ENCODE results near the gene TNFRSF6B.
A peak's percentile ranks its signal among the peaks of the same experiment; 100 is the strongest.

TNFRSF6B gene

GRCh38 chr20:63697868-63698545, 1.6 kb downstream of the TNFRSF6B start:
- peak; percentile 19 for DNase-seq

- peak; percentile 66 for DNase-seq
Measured at GRCh38 chr20:63698739-63699465, 2.5 kb downstream of the TNFRSF6B start.

- DNase-seq, result peak; percentile 35
Measured at GRCh38 chr20:63699466-63700198, 3.2 kb downstream of the TNFRSF6B start.

- peak; percentile 26 for DNase-seq
Measured at GRCh38 chr20:63700199-63701050, 4.0 kb downstream of the TNFRSF6B start.

GRCh38 chr20:63701051-63701328, 4.5 kb downstream of the TNFRSF6B start:
- DNase-seq, result no peak

- peak; percentile 21 for DNase-seq
Measured at GRCh38 chr20:63701329-63702035, 5.0 kb downstream of the TNFRSF6B start.

- no peak for DNase-seq
Measured at GRCh38 chr20:63702036-63702665, 5.7 kb downstream of the TNFRSF6B start.

GRCh38 chr20:63702751-63703470, 6.5 kb downstream of the TNFRSF6B start:
- no peak for DNase-seq

- no peak for DNase-seq
Measured at GRCh38 chr20:63703471-63703975, 7.1 kb downstream of the TNFRSF6B start.

GRCh38 chr20:63703976-63704748, 7.7 kb downstream of the TNFRSF6B start:
- no peak for DNase-seq

- DNase-seq, result no peak
Measured at GRCh38 chr20:63704749-63705117, 8.3 kb downstream of the TNFRSF6B start.

- no peak for DNase-seq
Measured at GRCh38 chr20:63705232-63706026, 9.0 kb downstream of the TNFRSF6B start.

GRCh38 chr20:63706027-63706695, 9.7 kb downstream of the TNFRSF6B start:
- DNase-seq, result no peak

- DNase-seq, result no peak
Measured at GRCh38 chr20:63706852-63707557, 10.6 kb downstream of the TNFRSF6B start.

- DNase-seq, result peak; percentile 91
Measured at GRCh38 chr20:63707558-63708300, 11.3 kb downstream of the TNFRSF6B start, which contains the start of the genes ARFRP1 and ZGPAT. TSS of gene ARFRP1 (minus strand) at chr20:63707976. CDS start at chr20:63707091, 885 bp downstream. TSS of gene ZGPAT (plus strand) at chr20:63708039. CDS start at chr20:63708581, 542 bp downstream.

- peak; percentile 30 for DNase-seq
Measured at GRCh38 chr20:63708301-63709148, 12.1 kb downstream of the TNFRSF6B start.
